B cell (primary cell): Measurements from ENCODE around the gene CRNKL1. TPM values are rescaled to one million over a fixed set of nuclear protein-coding genes. Genes with fewer than 3 reads are reported as not detected.

Experiments used
- ATAC-seq: fragments of 200-7000 bp; cut with Tn5 transposase; one replicate; pipeline ENCODE4 v1.10.0; 2021; ENCODE audit warnings: low read depth, mild to moderate bottlenecking, moderate number of reproducible peaks, moderate library complexity
- CTCF ChIA-PET: fragments of 350-600 bp; sonication (Branson Sonifier 250); formaldehyde crosslinking; loops from one replicate; lab custom pipeline; 2021; ENCODE audit warnings: antibody characterized with exemption, inconsistent platforms; lab: Charles Lee
- POLR2A ChIA-PET: fragments of 350-600 bp; sonication (Branson Sonifier 250); formaldehyde crosslinking; loops from one replicate; lab custom pipeline; 2021; ENCODE audit warnings: antibody characterized with exemption; lab: Charles Lee
- DNase-seq: peaks from one replicate; pipeline ENCODE4 v3.0.0; 2013
- H2AFZ ChIP-seq: 2 replicates; pipeline ENCODE4 v1.6.1; 2012; ENCODE audit warnings: mild to moderate bottlenecking, low read depth, low read length; ENCODE audit not compliant: insufficient read depth, poor library complexity, severe bottlenecking
- H3K27ac ChIP-seq, 2 donors: 1 replicate in 1 of 2; 2 replicates in 1 of 2; pipeline ENCODE4 v1.5.1; 2012 to 2013; ENCODE audit warnings: low read length in 2 of 2, mild to moderate bottlenecking in 2 of 2, moderate library complexity in 1 of 2
- H3K27me3 ChIP-seq, 4 experiments: fragments of 200-600 bp in 1 of 4; sonication (generic) in 1 of 4; replicated peaks in 1 of 4; 1 replicate in 2 of 4; 2 replicates in 2 of 4; pipeline versions ENCODE4 v1.6.1 to v1.7.0; 2013 to 2016; ENCODE audit warnings: low read length in 3 of 4, mild to moderate bottlenecking in 2 of 4, mixed read lengths in 1 of 4, moderate library complexity in 1 of 4; ENCODE audit not compliant: insufficient read depth in 4 of 4, control insufficient read depth in 3 of 4; ENCODE audit errors: control extremely low read depth in 1 of 4
- H3K36me3 ChIP-seq, 2 experiments: replicated peaks in 1 of 2; 1 replicate in 1 of 2; 2 replicates in 1 of 2; pipeline versions ENCODE4 v1.6.1 to v1.7.1; 2013; ENCODE audit warnings: low read length in 1 of 2; ENCODE audit not compliant: insufficient read depth in 2 of 2, control insufficient read depth in 1 of 2; ENCODE audit errors: control extremely low read depth in 1 of 2, extremely low read depth in 1 of 2
- H3K4me1 ChIP-seq, 2 donors: fragments of 200-600 bp in 1 of 2; sonication (generic) in 1 of 2; 1 replicate in 1 of 2; 2 replicates in 1 of 2; pipeline versions ENCODE4 v1.5.1 to v1.6.1; 2013 to 2017; ENCODE audit warnings: low read length in 2 of 2; ENCODE audit not compliant: control insufficient read depth in 2 of 2, insufficient read depth in 2 of 2
- H3K4me2 ChIP-seq: replicated peaks from 2 replicates; pipeline ENCODE3; 2012; ENCODE audit warnings: mild to moderate bottlenecking, low read depth, low read length; ENCODE audit not compliant: poor library complexity, severe bottlenecking
- H3K4me3 ChIP-seq, 5 experiments: fragments of 200-600 bp in 1 of 5; sonication (generic) in 1 of 5; 1 replicate in 3 of 5; 2 replicates in 2 of 5; pipeline versions ENCODE4 v1.5.1 to v1.7.0; 2011 to 2016; ENCODE audit warnings: low read length in 4 of 5, mild to moderate bottlenecking in 4 of 5, low read depth in 2 of 5, control low read depth in 1 of 5, moderate library complexity in 1 of 5; ENCODE audit not compliant: insufficient read depth in 1 of 5; ENCODE audit errors: control extremely low read depth in 1 of 5, extremely low read depth in 1 of 5
- H3K79me2 ChIP-seq: fragments of 200-600 bp; sonication (generic); one replicate; pipeline ENCODE4 v1.6.0; 2016; ENCODE audit warnings: low read length; ENCODE audit not compliant: control insufficient read depth, insufficient read depth
- H3K9ac ChIP-seq: fragments of 200-600 bp; sonication (generic); 2 replicates; pipeline ENCODE4 v1.6.1; 2017; ENCODE audit warnings: mild to moderate bottlenecking, low read length, moderate library complexity
- H3K9me3 ChIP-seq, 3 donors: one replicate each; pipeline versions ENCODE4 v1.6.1 to v1.7.1; 2013; ENCODE audit warnings: low read length in 2 of 3; ENCODE audit not compliant: control insufficient read depth in 2 of 3, insufficient read depth in 1 of 3; ENCODE audit errors: control extremely low read depth in 1 of 3
- H4K20me1 ChIP-seq: 2 replicates; pipeline ENCODE4 v1.6.0; 2012; ENCODE audit warnings: mild to moderate bottlenecking, low read length; ENCODE audit not compliant: insufficient read depth, control insufficient read depth, poor library complexity, severe bottlenecking
- H3K27ac Mint-ChIP-seq: one replicate; pipeline ENCODE4 v1.8.0; 2021; ENCODE audit warnings: mixed read lengths
- H3K27me3 Mint-ChIP-seq: one replicate; pipeline ENCODE4 v1.8.0; 2021; ENCODE audit warnings: mixed read lengths
- H3K4me1 Mint-ChIP-seq: one replicate; pipeline ENCODE4 v1.8.0; 2021; ENCODE audit warnings: mixed read lengths
- H3K4me3 Mint-ChIP-seq: one replicate; pipeline ENCODE4 v1.8.0; 2021; ENCODE audit warnings: mixed read lengths
- H3K9me3 Mint-ChIP-seq: one replicate; pipeline ENCODE4 v1.8.0; 2022; ENCODE audit warnings: mixed read lengths; ENCODE audit not compliant: insufficient read depth
- EZH2 ChIP-seq: IDR thresholded peaks from 2 replicates; pipeline ENCODE4 v1.6.1; 2012; ENCODE audit warnings: borderline replicate concordance, low read depth, mild to moderate bottlenecking, moderate library complexity, low read length; ENCODE audit not compliant: insufficient read depth, poor library complexity, severe bottlenecking
- WGBS: methylation state at CpG from one replicate; pipeline ENCODE4 v1.1.5; 2013; ENCODE audit warnings: missing lambda C conversion rate; ENCODE audit not compliant: insufficient coverage; 5-methylcytosine and 5-hydroxymethylcytosine counted together
- intact Hi-C: fragments of 100-400 bp; cut with micrococcal nuclease; formaldehyde crosslinking; loops from one replicate; pipeline ENCODE4 v1.10.0; 2022
- polyA plus RNA-seq: library from polyadenylated mRNA; depleted of rRNA; stranded (reverse); fragments of >200 nt; gene quantifications from 2 replicates; pipeline ENCODE4 v1.2.3, GENCODE V29; 2012
- total RNA-seq, 2 donors: library from RNA; stranded (reverse); fragments of 120-200 nt in 1 of 2; gene quantifications; 1 replicate in 1 of 2; 2 replicates in 1 of 2; pipeline versions ENCODE4 v1.2.3 to v1.2.4, GENCODE V29; 2013 to 2022
- TF ChIP-seq, protein P1 (sequence below): fragments of 200-600 bp; IDR thresholded peaks from one replicate; pipeline ENCODE4 v1.8.0; 2022; ENCODE audit warnings: antibody characterized with exemption, mild to moderate bottlenecking

Gene CRNKL1
- total and polyA plus RNA-seq, 2 donors (not counting 1 experiment from before 2014, with no cell fraction given): 3.9 to 25.5 TPM

DNA sequence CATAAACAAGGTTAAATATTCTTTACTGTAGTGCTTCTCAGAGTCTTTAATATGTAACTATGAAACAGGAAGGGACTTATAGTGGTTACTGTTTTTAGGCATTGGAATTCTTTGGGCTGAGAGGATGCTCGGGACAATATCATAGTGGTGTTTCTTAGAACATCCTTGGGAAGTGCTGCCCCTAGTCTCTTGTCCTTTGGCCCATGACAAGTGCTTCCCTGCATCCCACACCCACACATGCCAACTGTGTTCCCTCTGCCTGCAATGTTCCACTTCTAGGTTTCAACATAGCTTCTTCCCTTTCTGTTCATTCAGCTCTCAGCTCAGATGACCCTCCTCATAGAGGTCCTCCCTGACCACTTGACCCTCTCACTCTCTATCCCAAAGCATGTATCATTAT is 37.7 kb upstream of the CRNKL1 start:
- no peaks in the 10 kb centered on the region for H4K20me1 ChIP-seq
- Mint-ChIP-seq H3K4me3 (no peak overlapping the region), H3K4me1 (no peaks in the 10 kb centered on the region), H3K27me3 (peaks cover 9% of the 10 kb centered on the region), H3K9me3 (no peaks in the 10 kb centered on the region), H3K27ac (no peak overlapping the region)
- H3K27me3 ChIP-seq: peaks cover 0 to 4% (median 0%) of the 10 kb centered on the region in 4 experiments
- ChIA-PET POLR2A (no interaction called here), CTCF (interaction anchor here (1.3 kb wide), 1 partner anchor 481 kb away, joined by 3 read pairs; no protein-coding TSS in a partner anchor)
- ATAC-seq: no peak
- no peaks in the 10 kb centered on the region for H3K4me1 ChIP-seq
- no peaks in the 10 kb centered on the region for H3K79me2 ChIP-seq
- no peak overlapping the region for H2AFZ ChIP-seq
- no peak overlapping the region for H3K27ac ChIP-seq
- H3K4me3 ChIP-seq: no peak overlapping the region
- no peak for DNase-seq
- H3K9me3 ChIP-seq: no peaks in the 10 kb centered on the region
- intact Hi-C loops: no loop called here
- TF ChIP-seq, protein P1, sequence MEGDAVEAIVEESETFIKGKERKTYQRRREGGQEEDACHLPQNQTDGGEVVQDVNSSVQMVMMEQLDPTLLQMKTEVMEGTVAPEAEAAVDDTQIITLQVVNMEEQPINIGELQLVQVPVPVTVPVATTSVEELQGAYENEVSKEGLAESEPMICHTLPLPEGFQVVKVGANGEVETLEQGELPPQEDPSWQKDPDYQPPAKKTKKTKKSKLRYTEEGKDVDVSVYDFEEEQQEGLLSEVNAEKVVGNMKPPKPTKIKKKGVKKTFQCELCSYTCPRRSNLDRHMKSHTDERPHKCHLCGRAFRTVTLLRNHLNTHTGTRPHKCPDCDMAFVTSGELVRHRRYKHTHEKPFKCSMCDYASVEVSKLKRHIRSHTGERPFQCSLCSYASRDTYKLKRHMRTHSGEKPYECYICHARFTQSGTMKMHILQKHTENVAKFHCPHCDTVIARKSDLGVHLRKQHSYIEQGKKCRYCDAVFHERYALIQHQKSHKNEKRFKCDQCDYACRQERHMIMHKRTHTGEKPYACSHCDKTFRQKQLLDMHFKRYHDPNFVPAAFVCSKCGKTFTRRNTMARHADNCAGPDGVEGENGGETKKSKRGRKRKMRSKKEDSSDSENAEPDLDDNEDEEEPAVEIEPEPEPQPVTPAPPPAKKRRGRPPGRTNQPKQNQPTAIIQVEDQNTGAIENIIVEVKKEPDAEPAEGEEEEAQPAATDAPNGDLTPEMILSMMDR: no peak
- TF ChIP-seq EZH2: no peak
- H3K4me2 ChIP-seq: no peak overlapping the region
- no peak overlapping the region for H3K9ac ChIP-seq
- 100% methylated on average over 1 of the region's 1 CpG for WGBS
- no peaks in the 10 kb centered on the region for H3K36me3 ChIP-seq

DNA sequence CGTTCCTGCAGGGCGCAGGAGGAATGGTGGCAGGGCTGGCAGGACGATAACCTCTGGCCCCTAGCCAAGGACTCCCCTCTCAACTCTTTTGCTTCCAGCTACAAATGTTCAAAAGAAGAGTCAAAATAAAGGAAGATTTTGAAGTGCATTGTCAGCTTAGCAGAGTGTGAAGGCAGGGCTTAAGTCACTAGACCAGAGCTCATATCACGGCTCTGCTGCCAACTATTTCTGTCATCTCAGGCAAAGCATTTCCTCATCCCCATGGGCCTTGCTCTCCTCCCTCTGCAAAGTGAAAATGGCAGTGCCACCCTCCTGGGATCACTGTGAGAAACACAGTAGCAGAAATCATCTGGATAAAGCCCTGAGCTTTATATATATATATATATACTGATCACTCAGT is 36.8 kb upstream of the CRNKL1 start:
- ChIA-PET CTCF (interaction anchor here (1.3 kb wide), 1 partner anchor 482 kb away, joined by 3 read pairs; no protein-coding TSS in a partner anchor), POLR2A (no interaction called here)
- H2AFZ ChIP-seq: no peak overlapping the region
- no peak overlapping the region for H3K27ac ChIP-seq
- H3K9me3 ChIP-seq: no peaks in the 10 kb centered on the region
- H3K9me3 Mint-ChIP-seq: no peaks in the 10 kb centered on the region
- no peaks in the 10 kb centered on the region for H4K20me1 ChIP-seq
- peaks cover under 1% of the 10 kb centered on the region for H3K4me1 Mint-ChIP-seq
- WGBS: 83% methylated on average over 3 of the region's 4 CpGs
- no peak for TF ChIP-seq EZH2
- peaks cover 0 to 4% of the 10 kb centered on the region in 2 donors for H3K4me1 ChIP-seq
- ATAC-seq (no peak), DNase-seq (no peak)
- H3K79me2 ChIP-seq: no peaks in the 10 kb centered on the region
- H3K9ac ChIP-seq: no peak overlapping the region
- no peak overlapping the region for H3K4me2 ChIP-seq
- peaks cover 10% of the 10 kb centered on the region for H3K27me3 Mint-ChIP-seq
- peaks cover 0 to 4% (median 0%) of the 10 kb centered on the region in 4 experiments for H3K27me3 ChIP-seq
- no peak overlapping the region for H3K27ac Mint-ChIP-seq
- intact Hi-C loops: no loop called here
- H3K4me3 ChIP-seq: no peak overlapping the region
- no peaks in the 10 kb centered on the region for H3K36me3 ChIP-seq
- no peak overlapping the region for H3K4me3 Mint-ChIP-seq
